ENCODE measurements around the gene APEH. TPM values are rescaled to one million over a fixed set of nuclear protein-coding genes. Genes with fewer than 3 reads are reported as not detected.

Gene APEH
- total RNA-seq, 1 donor from 2014 or later = 74.4 TPM

DNA sequence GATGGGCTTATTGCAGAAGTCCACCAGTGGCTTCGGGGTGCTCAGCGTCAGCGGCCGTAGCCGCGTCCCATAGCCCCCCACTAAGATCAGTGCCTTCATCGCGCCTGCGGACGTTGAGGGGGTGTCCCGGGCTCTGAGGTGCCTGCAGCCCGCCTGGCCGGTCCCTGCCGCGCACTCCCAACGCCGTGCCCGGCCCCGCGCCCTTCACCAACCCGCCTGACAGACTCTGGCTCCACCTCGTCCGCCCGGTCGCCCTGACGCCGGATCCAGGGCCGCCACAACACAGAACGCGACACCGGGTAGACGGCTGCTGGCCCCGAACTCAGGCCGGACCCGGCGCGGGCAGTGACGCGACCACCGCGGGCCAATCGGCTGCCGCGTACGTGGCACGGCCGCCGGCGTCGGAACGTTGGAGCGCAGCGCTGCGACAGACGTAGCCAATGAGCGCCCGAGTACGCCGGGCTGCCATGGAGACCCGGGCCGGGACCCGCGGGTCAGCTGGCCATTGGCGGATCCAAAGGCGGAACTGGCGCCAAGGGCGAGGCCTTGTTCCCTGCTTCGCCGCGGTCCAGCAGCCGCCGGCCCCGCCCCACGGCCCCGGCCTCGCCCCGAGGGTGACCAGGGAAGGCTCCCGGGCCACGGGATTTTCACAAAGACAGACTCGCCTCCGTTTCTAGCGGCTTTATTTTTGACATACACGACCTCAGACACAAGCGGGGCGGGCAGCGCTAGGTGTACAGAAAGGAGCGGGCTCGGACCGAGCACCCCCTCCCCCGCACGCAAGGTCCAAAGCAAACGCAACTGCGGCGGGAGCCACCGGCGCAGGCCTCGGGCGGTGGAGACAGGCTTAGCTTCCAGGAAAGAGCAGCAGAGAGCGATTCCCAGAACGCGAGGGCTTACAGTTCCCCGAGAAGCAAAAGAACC lies 49.7 kb downstream of the APEH start, which contains the start of gene GMPPB:
TSS of gene GMPPB (minus strand) at position 324 of the 924 bp plus-strand sequence. CDS start at position 99, 225 bp downstream.
- ATAC-seq (peak; percentile 76), DNase-seq (ENCODE audit: low spot score) (peak; percentile 98)

DNA sequence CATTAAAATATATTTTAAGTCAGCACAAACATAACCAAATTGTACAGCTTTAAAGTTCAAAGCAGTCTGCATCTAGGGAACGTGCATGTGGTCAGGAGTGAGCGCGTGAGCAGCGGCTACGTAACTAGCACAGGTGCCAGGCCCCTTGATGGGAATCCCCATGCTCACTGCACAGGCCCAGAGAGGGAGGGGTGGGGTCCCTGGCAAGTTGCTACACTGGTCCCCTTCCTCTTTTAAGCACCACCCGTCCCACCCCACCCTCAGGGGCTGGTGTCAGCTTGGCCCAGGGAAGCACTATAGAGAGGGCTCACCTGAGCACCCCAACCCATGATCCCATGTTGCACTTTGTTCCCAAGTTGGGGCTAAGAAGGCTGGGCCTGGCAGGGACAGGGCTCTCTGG lies 50.4 kb downstream of the APEH start:
- DNase-seq (ENCODE audit: low spot score) (peak; percentile 57), ATAC-seq (no peak)

DNA sequence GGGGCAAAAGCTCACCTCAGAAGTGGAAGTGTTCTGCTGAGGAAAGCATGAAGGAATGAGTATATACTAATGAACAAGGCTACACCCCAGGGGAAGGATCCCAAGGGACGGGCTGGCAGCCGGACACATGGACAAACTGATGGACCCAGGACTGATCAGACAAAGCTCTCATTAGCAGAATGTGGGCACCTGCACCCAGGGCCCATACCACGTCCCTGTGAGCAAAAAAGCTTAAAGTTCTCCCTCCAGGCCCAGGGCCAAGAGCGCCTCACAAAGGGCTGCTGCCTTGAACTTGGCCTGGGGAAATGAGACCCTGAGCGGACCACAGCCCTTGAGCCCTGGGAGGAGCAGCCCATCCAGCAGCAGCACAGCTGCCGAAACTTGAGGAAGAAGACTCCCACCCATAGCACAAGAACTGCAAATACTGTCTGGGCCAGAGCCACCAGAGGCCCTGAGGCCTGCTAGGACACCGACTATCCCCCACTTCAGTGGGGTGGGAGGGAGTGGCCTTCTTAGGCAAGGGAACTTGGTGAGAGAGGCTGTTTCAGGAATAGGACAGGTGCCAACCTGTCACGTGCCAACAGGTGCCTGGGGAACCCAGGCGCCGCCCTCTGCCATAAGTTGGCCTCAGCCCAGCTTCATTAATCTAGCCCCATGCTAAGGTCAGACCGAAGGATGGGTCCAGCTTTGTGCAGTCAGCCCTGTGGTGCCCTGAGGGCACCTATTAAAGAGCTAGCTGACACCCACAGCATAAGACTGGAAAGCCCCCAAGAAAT lies 51.9 kb downstream of the APEH start:
- DNase-seq (ENCODE audit: low spot score) = peak; percentile 48
- no peak for ATAC-seq

DNA sequence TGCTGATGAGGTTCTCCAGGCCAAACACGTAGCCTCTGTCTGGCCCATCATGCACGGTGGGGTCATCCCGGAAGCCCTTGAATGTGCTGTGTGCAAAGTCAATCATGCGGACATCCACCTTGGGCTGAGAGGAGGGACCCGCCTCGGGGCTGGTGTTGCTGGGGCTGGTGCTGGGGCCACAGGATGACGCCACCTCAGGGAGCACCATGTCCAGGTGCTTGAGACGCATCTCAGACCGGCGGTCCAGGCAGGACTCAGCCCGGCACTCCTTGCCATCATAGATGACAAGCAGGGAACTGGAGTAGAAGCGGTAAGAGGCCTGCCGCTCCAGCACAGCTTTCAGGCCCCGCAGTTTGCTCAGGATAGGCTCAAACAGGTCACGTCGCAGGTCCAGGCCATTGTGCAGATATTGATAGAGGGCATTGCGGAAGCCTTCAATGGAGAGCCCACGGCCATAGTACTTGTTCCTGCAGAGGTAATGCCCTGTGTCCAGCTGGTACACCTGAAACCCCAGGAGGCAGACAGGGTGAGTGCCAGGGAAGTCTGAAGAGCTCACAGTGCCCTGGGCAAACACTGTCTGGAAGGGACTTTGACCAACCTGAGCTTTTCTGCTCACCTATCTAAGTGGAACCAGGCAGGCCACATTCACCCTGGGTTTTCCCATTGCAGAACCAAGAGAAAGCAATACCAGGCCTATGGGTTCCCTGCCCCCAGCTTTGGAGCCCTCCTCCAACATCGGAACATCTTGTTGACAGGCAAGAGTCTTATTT lies 53.2 kb downstream of the APEH start:
- DNase-seq (ENCODE audit: low spot score) = peak; percentile 66

DNA sequence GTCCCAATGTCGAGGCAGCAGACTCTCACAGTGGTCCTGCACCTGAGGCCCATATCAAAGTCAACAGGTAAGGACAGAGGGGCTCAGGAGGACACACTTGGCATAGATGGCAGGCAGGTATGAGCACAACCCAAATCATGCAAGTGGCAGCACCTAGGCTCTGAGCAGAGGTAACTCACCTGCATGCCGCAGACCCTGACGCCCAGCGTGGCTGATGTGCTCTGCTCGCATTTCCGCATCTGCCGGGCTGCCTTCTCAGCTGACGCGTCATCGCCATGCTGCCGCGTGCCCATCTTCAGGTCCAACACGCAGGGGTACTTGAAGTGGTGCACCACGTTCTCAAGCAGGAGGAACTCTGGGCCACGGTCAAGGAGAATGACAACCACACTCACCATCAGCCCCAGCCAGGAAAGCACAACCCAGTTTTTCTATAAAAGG lies 53.8 kb downstream of the APEH start:
- DNase-seq (ENCODE audit: low spot score) = no peak

More for the DNA sequence above, 53.2 kb downstream of the APEH start:
- peak; percentile 50 for ATAC-seq

DNA sequence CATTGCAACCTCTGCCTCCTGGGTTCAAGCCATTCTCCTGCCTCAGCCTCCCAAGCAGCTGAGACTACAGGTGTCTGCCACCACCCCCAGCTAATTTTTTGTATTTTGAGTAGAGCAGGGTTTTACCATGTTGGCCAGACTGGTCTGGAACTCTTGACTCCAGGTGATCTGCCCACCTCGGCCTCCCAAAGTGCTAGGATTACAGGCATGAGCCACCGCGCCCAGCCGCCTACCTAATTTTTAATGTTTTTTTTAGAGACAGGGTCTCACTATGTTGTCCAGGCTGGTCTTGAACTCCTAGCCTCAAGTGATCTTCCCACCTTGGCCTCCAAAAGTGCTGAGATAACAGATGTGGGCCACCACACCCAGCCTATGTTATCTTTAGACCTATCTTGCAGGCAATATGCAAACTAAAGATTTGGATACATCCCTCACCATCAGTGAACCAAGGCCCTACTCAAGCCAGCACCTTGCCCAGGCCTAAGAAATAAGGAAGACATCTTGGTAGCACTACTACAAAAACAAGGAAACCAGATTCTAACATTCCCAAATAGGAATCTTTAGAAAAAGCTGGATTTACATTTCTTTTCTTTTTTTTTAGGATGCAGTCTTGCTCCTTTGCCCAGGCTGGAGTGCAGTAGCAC lies 55.9 kb downstream of the APEH start:
- peak; percentile 18 for DNase-seq (ENCODE audit: low spot score)
- ATAC-seq = no peak

More for the DNA sequence above, 53.8 kb downstream of the APEH start:
- ATAC-seq = no peak

DNA sequence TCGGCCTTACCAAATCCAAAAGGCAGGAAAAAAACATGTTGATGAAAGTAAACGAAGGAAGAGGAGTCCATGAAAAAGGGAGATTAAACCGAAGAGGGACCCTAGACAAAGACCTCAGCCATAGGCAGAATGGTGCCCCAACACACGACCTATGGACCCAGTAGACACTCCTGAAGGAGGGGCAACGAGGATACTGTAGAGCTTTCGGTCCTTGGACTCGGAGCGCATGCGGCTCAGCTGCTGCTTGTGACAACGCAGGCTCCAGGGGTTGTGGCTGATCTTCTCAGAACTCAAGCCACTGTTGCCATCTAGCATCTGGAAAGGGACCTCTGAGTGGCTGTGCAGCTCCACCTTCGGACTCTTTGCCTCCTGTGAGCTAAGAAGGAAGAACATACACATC lies 58.4 kb downstream of the APEH start:
- ATAC-seq (no peak), DNase-seq (ENCODE audit: low spot score) (peak; percentile 37)

DNA sequence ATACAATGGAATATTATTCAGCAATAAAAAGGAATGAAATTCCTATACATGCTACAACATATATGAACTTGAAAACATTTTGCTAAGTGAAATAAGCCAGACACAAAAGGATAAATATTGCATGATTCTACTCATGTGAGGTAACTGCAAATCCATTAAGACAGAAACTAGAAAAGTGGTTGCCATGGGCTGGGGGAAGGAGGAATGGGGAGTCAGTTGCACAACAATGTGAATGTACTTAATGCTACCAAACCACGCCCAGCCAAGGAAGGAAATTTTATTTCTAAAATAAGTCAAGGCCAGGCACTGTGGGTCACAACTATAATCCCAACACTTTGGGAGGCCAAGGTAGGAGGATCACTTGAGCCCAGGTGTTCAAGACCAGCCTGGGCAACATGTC lies 59.4 kb downstream of the APEH start:
- ATAC-seq (no peak), DNase-seq (ENCODE audit: low spot score) (peak; percentile 1)

Other genes with a start within 250 kb of the APEH start
- 9.1 TPM for gene NICN1, start 245.0 kb upstream of the APEH start, total RNA-seq
- 59.6 TPM for gene DAG1, start 204.1 kb upstream of the APEH start, total RNA-seq
- gene BSN, start 119.9 kb upstream of the APEH start, total RNA-seq = 0.73 TPM
- 838 TPM for gene MST1, start 15.1 kb downstream of the APEH start, total RNA-seq
- gene RNF123, start 15.2 kb downstream of the APEH start, total RNA-seq = 59.4 TPM
- gene AMIGO3, start 45.3 kb downstream of the APEH start, total RNA-seq = not detected
- 38.0 TPM for gene GMPPB, start 49.6 kb downstream of the APEH start, total RNA-seq
- 14.6 TPM for gene IP6K1, start 112.2 kb downstream of the APEH start, total RNA-seq
- gene CDHR4, start 125.5 kb downstream of the APEH start, total RNA-seq = not detected
- gene INKA1, start 128.9 kb downstream of the APEH start, total RNA-seq = 0.63 TPM
- 33.2 TPM for gene UBA7, start 139.6 kb downstream of the APEH start, total RNA-seq
- 0.75 TPM for gene TRAIP, start 182.2 kb downstream of the APEH start, total RNA-seq
- not detected for gene CAMKV, start 195.6 kb downstream of the APEH start, total RNA-seq
- gene MST1R, start 229.5 kb downstream of the APEH start, total RNA-seq = 1.3 TPM

All from left lobe of liver (tissue), 2 donors.